HG03432 (cell line): ENCODE measurements around the gene TMEM178A.

Experiments used
- ATAC-seq: cut with Tn5 transposase; IDR thresholded peaks from one replicate; pipeline ENCODE4 v1.9.1; 2021; ENCODE audit warnings: mild to moderate bottlenecking, moderate library complexity; ENCODE audit not compliant: unreplicated experiment

TMEM178A gene

GRCh38 chr2:39708003-39708402, 42.3 kb downstream of the TMEM178A start:
- ATAC-seq, result no peak

- ATAC-seq, result no peak
These were observed 45.1 kb downstream of the TMEM178A start for GRCh38 chr2:39710807-39711206.

GRCh38 chr2:39712953-39713352, 47.2 kb downstream of the TMEM178A start:
- no peak for ATAC-seq

- ATAC-seq, result no peak
These were observed 49.4 kb downstream of the TMEM178A start for GRCh38 chr2:39715095-39715494.

- ATAC-seq, result no peak
These were observed 50.1 kb downstream of the TMEM178A start for GRCh38 chr2:39715822-39716221.

- no peak for ATAC-seq
These were observed 51.4 kb downstream of the TMEM178A start for GRCh38 chr2:39717067-39717466.

GRCh38 chr2:39718483-39718882, 52.8 kb downstream of the TMEM178A start:
- ATAC-seq, result no peak

GRCh38 chr2:39719317-39719716, 53.6 kb downstream of the TMEM178A start:
- no peak for ATAC-seq

- ATAC-seq, result no peak
These were observed 55.3 kb downstream of the TMEM178A start for GRCh38 chr2:39720970-39721369.

- no peak for ATAC-seq
These were observed 57.8 kb downstream of the TMEM178A start for GRCh38 chr2:39723497-39723896.

- ATAC-seq, result no peak
These were observed 58.5 kb downstream of the TMEM178A start for GRCh38 chr2:39723946-39724827.

- ATAC-seq, result no peak
These were observed 59.1 kb downstream of the TMEM178A start for GRCh38 chr2:39724828-39725144.

GRCh38 chr2:39725401-39725800, 59.7 kb downstream of the TMEM178A start:
- ATAC-seq, result no peak

- ATAC-seq, result peak; percentile 51
These were observed 62.4 kb downstream of the TMEM178A start for GRCh38 chr2:39728085-39728484.

GRCh38 chr2:39728941-39729351, 63.2 kb downstream of the TMEM178A start:
- ATAC-seq, result no peak

GRCh38 chr2:39730276-39730675, 64.6 kb downstream of the TMEM178A start:
- no peak for ATAC-seq

GRCh38 chr2:39730685-39731302, 65.1 kb downstream of the TMEM178A start:
- peak; percentile 57 for ATAC-seq

GRCh38 chr2:39731546-39731945, 65.8 kb downstream of the TMEM178A start:
- no peak for ATAC-seq

GRCh38 chr2:39732482-39732881, 66.8 kb downstream of the TMEM178A start:
- ATAC-seq, result no peak

GRCh38 chr2:39733070-39733674, 67.5 kb downstream of the TMEM178A start:
- no peak for ATAC-seq

GRCh38 chr2:39734445-39734844, 68.7 kb downstream of the TMEM178A start:
- no peak for ATAC-seq

- no peak for ATAC-seq
These were observed 69.9 kb downstream of the TMEM178A start for GRCh38 chr2:39735648-39736047.
